Hepatocyte (in vitro differentiated cells): Measurements from ENCODE around the gene AK2.

Experiments
- CTCF ChIP-seq: fragments of 200-600 bp; sonication (generic); IDR thresholded peaks from 2 replicates; pipeline ENCODE4 v1.5.1; 2016; ENCODE audit warnings: antibody characterized with exemption, mild to moderate bottlenecking; ENCODE audit not compliant: poor library complexity
- EZH2 ChIP-seq: fragments of 200-600 bp; sonication (generic); IDR thresholded peaks from 2 replicates; pipeline ENCODE4 v1.6.1; 2016; ENCODE audit warnings: antibody characterized with exemption, mild to moderate bottlenecking, borderline replicate concordance

DNA sequence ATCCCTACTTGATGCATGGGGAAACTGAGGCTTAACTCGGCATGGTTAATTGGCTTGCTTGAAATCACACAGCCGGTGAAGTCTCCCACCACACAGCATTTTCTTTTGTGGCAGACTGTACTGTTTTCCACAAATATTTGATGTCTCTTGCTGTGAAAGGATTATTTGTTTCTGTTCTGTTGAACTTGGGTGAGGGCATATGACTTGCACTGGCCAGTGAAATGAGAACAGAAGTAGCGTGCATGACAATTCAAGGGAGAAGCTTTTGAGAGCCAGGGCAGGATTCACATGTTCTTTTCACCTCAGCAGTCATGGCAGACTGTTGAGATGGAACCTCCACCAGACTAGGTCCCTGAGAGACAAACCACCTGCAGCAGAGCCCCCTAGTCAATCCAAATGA lies 11.7 kb upstream of the AK2 start:
- TF ChIP-seq CTCF (no peak), EZH2 (no peak)
